GM12892 (cell line): ENCODE results near the gene MIX23.

Source experiments
- DNase-seq: peaks from one replicate; pipeline ENCODE4 v3.0.0; 2011; ENCODE audit not compliant: insufficient read length
- FAIRE-seq: peaks from 2 replicates; lab custom pipeline; 2011; peaks lifted over from hg19 to GRCh38; lab: Jason Lieb, UNC
- POLR2A ChIP-seq: IDR thresholded peaks from 2 replicates; pipeline ENCODE4 v1.6.1; 2011; ENCODE audit warnings: low read depth, low read length, control low read depth
- POLR2AphosphoS5 ChIP-seq: IDR thresholded peaks from 2 replicates; pipeline ENCODE4 v1.6.1; 2011; ENCODE audit warnings: low read depth, low read length, control low read depth
- TAF1 ChIP-seq: IDR thresholded peaks from 2 replicates; pipeline ENCODE4 v1.6.1; 2011; ENCODE audit warnings: low read depth, mild to moderate bottlenecking, control low read depth, low read length, borderline replicate concordance

The MIX23 gene

DNA sequence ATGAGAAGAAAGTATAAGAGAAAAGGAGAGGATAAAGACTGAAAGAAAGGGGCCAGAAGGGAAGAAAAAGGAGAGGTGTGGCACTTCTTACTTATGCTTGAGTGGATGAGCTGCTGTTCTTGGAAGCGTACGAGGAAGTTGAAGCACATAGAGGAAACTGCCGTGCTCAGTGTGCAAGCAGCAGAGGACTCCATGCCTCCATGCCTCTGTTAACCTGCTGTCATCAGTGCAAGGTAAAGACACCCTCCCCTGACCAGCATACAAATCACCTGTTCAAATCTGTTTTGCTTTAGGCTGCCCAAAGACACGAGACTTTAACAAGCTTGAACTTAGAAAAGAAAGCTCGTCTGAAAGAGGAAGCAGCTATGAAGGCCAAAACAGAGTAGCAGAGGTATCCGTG is 26.4 kb upstream of the MIX23 start:
- TF ChIP-seq POLR2A (no peak), TAF1 (no peak)
- DNase-seq (no peak), FAIRE-seq (no peak)

DNA sequence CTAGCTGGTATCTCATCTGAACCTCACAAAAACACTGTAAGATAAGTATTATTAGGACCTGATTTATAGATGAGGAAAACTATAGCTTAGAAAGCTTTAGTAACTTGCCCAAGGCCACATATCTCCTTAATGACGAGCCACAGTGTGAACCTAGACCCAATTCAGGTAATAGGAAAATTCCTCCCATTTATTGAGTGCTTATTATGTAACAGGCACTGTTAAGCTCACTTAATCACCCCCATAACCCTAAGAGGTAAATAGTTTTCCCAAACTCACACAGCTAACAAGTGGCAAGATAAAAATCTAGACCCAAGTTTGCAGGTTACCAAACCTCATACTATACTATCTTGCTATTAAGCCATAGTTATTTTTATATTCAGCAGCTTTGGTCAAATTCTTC is 24.9 kb upstream of the MIX23 start:
- TF ChIP-seq POLR2A (no peak), TAF1 (no peak), POLR2AphosphoS5 (no peak)
- FAIRE-seq (no peak), DNase-seq (no peak)

DNA sequence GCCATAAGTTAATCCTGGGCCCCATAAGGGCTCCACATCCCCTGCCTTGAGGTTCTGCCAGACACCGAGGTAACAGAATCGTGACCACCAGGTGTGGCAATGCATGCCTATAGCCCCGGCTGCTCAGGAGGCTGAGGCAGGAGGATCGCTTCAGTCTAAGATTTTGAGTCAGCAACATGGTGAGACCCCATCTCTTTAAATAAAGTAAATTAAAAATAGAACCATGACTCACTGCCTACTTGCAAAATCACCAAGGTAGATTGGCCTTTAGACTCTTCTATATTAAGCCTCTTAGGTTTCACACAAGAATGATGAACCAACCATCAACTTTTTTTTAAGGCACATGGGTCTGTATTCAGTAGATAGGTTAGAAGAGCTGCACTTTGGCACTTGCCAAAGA is 23.2 kb upstream of the MIX23 start:
- TF ChIP-seq TAF1 (no peak), POLR2AphosphoS5 (no peak), POLR2A (no peak)
- DNase-seq = no peak
- FAIRE-seq = no peak

DNA sequence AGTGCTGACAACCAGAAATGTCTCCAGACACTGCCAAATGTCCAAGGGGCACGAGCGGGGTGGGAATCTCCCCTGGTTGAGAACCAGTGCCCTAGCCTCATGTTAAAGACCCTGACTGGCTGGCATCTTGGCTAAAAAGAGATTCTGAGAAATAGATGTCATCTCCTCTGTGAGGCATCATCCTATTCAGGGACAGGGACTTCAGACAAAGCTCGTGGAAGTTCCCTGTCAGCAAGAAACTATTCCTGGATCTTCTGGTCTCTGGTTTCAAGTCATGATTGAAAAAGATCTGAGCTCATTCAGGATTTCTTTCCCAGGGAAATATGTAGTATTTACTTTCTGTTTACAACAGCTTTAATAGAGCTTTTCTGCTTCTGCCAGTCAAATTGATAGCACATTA is 22.0 kb upstream of the MIX23 start:
- no peak for TF ChIP-seq POLR2A
- no peak for TF ChIP-seq TAF1
- no peak for TF ChIP-seq POLR2AphosphoS5
- DNase-seq = no peak
- peak; percentile 27 for FAIRE-seq

DNA sequence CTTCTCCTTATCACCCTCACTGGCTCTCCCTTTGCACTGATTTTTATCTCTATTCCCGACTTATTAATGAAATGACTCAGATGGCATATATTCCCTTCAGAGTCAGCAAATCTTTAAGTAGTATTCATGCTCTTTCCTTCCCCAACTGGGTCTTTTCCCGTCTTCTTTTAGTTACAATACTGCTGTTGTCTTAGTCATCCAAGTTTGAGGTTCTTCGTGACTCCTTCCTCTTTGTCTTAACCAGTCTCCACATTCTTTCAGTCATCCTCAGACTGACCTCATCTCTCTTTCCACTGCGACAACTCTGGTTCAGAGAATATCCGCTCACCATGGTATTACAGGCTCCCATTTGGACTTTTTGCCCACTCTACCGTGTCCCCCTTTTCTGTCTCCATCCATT is 20.5 kb upstream of the MIX23 start:
- DNase-seq (no peak), FAIRE-seq (no peak)
- TF ChIP-seq POLR2A = no peak
- TF ChIP-seq TAF1 = no peak
- no peak for TF ChIP-seq POLR2AphosphoS5

DNA sequence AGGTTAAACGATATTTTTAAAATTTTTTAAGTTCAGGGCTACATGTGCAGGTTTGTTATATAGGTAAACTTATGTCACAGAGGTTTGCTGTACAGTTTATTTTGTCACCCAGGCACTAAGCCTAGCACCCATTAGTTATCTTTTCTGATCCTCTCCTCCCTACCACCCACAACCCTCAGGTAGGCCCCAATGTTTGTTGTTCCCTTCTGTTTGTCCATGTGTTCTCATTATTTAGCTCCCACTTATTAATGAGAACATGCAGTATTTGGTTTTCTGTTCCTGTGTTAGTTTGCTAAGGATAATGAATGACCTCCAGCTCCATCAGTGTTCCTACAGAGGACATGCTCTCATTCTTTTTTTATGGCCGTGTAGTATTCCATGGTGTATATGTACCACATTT is 15.9 kb upstream of the MIX23 start:
- TF ChIP-seq TAF1 (no peak), POLR2AphosphoS5 (no peak), POLR2A (no peak)
- no peak for FAIRE-seq
- DNase-seq = no peak

DNA sequence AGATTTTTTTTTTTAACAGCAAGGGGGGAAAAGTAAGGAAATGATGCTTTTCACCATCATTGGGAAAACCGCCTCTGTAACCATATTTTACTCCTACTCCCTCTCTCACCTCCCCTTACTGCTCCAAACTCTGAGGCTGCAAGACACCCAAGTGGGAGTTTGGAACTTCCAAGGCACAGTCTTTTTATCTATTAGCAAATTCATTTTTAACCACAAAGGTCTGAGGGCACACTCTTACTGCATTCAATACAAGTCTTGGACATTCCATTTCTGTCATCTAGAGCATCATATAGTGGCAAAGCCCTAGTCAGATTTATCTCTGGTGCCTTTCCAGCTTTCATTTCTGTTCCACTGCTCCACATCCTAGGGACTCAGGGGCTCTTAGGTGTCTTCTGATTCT is 14.2 kb upstream of the MIX23 start:
- no peak for TF ChIP-seq TAF1
- no peak for TF ChIP-seq POLR2AphosphoS5
- TF ChIP-seq POLR2A = no peak
- FAIRE-seq (no peak), DNase-seq (no peak)

DNA sequence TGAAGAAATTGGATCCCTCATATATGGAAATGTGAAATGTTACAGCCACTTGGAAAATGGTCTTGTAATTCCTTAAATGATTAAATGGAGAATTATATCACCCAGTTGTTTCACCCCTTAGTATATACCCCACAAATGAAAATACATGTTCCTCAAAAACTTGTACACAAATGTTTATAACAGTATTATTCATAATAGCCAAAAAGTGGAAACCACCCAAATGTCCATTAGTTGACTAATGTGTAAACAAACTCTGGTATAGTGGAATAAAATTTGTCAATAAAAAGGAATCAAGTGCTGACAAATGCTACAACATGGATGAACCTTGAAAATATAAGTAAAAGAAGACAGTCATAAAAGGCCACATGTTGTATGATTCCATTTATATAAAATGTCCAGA is 13.5 kb upstream of the MIX23 start:
- FAIRE-seq (no peak), DNase-seq (no peak)
- no peak for TF ChIP-seq TAF1
- TF ChIP-seq POLR2AphosphoS5 = no peak
- TF ChIP-seq POLR2A = no peak

DNA sequence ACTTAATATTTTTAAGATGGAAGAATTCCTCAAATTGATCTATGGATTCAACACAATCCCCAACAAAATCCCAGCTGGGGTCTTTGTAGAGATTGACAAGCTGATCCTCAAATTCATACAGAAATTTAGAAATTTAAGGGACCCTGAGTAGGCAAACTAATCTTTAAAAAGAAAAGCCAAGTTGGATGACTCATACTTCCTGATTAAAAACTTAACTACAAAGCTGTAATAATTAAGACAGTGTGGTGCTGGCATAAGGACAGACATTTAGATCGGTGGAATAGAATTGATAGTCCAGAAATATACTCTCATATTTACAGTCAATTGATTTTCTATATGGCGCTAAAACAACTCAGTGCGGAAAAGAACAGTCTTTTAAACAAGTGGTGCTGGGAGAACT is 12.6 kb upstream of the MIX23 start:
- FAIRE-seq = no peak
- TF ChIP-seq TAF1 (no peak), POLR2AphosphoS5 (no peak), POLR2A (no peak)

DNA sequence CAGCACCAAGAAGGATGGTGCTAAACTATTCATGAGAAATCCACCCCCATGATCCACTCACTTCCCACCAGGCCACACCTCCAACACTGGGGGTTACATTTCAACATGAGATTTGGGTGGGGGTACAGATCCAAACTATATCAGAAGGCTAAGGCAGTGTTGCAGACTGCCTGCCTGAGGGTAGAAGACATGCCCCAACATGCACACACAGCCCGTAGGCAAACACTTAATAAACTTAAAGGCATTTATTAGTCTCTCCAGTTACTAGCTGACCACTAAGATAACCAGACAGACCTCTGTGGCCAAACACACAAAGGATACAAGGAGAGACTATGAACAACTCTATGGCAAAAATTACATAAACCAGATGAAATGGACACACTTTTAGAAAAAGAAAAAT is 11.1 kb upstream of the MIX23 start:
- FAIRE-seq (peak; percentile 57), DNase-seq (no peak)
- TF ChIP-seq POLR2AphosphoS5 (no peak), POLR2A (no peak), TAF1 (no peak)

More for the DNA sequence above, 12.6 kb upstream of the MIX23 start:
- DNase-seq = no peak

DNA sequence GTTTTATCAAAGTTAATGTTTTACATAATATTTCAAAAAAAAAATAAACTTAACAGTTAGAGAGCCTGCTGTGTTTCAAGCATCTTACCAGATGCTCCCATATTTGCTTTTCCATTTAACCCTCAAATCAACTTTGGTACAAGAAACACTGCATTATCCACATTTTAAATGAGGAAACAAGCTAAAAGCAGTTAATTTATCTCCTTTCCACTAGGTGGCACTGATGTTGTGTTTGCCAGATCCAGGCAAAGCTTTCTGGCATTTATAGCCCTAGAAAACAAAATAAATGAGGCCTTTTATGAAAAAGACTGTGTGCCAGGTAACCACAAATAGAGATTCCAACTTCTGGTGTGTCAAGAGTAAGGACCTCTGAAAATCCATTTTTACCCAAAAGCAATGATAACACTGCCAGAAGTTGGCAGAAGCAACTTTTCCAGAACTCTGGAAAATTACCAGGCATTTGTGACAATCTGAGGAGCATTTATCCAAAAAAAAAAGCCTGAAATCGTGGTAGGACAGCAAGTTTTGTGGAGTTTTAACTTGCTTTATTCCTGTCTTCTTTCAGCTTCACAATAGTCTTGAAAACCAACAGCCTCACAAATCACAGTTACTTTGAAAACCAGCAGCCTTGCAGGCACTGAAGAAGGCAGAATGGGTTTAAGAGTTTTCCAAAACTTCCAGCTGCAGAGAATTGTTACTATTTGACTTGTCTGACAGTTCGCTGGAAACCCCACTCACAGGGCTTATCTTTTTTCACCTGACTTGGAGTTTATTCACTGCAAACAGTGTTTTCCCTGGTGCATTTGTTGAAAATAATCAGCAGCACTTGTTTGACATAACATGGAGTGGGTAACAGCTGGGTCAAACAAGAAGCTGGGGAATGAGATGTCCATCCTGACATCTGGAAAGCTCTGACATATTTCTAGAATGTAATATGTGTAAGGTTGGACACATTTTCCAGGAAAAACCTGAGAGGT is 10.1 kb upstream of the MIX23 start:
- no peak for DNase-seq
- TF ChIP-seq TAF1 (no peak), POLR2A (no peak), POLR2AphosphoS5 (no peak)
- FAIRE-seq = peak; percentile 84

DNA sequence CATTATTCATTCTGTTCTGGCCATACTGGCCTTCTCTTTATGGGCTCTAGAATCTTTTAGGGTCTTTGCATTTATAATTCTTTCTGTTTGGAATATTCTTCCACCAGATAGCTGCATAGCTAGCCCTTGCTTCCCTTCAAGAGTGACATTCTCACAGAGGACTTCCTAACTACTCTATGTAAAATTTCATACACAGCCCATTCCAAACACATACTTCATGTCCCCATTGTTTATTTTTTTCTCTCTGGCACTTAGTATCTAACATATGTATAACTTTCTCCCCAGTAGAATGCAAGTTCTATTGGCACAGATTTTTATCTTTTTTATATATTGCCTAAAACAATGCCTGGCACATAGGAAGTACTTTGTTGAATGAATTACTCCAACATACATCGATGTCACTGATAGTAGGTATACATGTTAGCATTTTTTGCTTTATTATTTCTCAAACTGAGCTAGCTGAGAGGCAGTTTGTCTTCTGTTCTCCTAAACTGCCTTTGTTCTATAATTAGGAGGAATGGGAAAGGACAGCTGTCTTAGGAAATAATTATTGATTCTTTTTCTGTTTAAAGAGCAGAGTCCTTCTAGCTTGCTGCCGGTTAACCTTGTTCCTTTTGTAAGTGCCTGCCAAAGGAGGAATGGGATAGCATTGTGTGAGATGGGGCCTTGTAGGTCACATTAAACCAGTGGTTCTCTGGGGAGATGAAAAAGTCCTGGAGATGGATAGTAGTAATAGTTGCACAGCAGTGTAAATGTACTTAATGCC is 8.8 kb upstream of the MIX23 start:
- DNase-seq = no peak
- no peak for FAIRE-seq
- TF ChIP-seq POLR2AphosphoS5 (no peak), TAF1 (no peak), POLR2A (no peak)
